HFF-Myc (cell line): ENCODE results near the gene PDE4C.

Source experiments
- DNase-seq: peaks from one replicate; pipeline ENCODE4 v3.0.0-alpha.2; 2011; ENCODE audit warnings: low read depth; ENCODE audit errors: extremely low read depth
- H3K4me3 ChIP-seq: replicated peaks from 2 replicates; pipeline ENCODE4 v1.5.1; 2011; ENCODE audit warnings: low read depth, mild to moderate bottlenecking, control low read depth, low read length
- TF ChIP-seq, protein P1 (sequence below): IDR thresholded peaks from 2 replicates; pipeline ENCODE4 v1.5.1; 2012; ENCODE audit warnings: mild to moderate bottlenecking, low read depth, low read length, control low read depth; ENCODE audit errors: missing control alignments

Gene PDE4C

DNA sequence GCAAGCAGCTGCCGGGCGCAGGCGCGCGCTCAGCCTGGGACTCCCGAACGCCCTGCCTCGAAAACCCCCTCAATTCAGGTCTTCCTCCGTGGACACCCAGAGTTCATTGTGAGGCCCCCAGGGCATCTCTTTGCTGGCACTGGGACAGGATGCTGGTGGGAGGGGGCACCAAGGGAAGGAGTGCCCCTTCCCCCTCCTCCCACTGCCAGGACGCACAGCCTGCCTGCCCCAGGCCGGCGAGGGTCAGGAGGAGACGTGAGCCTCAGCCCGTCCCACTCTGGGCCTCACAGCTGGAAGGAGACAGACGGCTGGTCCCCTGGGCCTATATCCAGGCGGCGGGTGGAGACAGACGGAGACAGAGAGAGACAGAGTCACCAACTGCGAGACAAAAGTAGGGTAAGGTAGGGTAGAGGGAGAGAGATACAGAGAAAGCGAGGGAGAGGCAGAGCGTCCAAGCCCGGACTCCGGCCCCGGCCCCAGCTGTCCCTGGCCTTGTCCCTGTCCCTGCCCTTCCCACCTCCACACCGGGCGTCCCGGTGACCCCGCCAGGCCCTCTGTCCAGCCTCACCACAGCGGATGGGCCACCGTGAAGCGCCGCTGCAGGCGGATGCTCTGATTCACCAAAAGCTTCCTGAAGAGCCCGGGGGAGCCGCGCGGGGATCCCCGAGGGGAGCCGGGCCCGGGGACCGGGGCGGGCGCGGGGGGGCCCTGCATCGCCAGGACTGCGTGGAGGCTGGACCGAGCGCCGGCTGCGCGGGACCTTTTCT, at the start of gene PDE4C:
TSS of gene PDE4C (minus strand) at position 737 of the 767 bp plus-strand sequence. CDS start at position 714, 23 bp downstream.
- TF ChIP-seq, protein P1, sequence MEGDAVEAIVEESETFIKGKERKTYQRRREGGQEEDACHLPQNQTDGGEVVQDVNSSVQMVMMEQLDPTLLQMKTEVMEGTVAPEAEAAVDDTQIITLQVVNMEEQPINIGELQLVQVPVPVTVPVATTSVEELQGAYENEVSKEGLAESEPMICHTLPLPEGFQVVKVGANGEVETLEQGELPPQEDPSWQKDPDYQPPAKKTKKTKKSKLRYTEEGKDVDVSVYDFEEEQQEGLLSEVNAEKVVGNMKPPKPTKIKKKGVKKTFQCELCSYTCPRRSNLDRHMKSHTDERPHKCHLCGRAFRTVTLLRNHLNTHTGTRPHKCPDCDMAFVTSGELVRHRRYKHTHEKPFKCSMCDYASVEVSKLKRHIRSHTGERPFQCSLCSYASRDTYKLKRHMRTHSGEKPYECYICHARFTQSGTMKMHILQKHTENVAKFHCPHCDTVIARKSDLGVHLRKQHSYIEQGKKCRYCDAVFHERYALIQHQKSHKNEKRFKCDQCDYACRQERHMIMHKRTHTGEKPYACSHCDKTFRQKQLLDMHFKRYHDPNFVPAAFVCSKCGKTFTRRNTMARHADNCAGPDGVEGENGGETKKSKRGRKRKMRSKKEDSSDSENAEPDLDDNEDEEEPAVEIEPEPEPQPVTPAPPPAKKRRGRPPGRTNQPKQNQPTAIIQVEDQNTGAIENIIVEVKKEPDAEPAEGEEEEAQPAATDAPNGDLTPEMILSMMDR: no peak
- DNase-seq: no peak
- H3K4me3 ChIP-seq: no peak within 1 kb of the TSS

DNA sequence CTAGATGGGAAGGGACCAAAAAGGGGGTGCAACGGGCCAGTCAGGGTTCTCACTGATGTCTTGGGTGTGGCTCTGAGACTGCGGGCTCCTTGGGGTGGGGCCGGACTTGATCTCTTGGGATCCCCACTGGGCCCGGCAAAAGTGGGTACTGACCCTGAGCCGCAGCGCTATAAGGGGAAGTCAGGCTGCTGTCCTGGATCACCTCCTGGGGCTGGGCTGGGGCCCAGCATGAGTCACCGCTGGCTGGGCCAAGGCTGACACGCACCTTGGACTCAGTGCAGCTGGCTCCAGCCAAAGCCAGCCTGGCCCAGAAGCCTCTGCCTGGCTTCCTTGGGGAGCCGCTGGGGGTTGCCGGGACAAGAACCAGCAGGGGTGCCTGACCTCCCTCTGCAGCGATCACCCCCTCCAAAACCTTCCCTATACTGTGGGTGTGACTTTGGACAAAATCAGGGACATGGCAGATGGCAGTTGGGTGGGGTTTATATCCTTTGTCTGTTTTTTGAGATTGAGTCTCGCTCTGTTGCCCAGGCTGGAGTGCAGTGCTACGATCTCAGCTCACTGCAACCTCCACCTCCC, 48.6 kb upstream of the PDE4C start:
- DNase-seq: no peak
- TF ChIP-seq, protein P1: no peak
- H3K4me3 ChIP-seq: no peak overlapping the region

DNA sequence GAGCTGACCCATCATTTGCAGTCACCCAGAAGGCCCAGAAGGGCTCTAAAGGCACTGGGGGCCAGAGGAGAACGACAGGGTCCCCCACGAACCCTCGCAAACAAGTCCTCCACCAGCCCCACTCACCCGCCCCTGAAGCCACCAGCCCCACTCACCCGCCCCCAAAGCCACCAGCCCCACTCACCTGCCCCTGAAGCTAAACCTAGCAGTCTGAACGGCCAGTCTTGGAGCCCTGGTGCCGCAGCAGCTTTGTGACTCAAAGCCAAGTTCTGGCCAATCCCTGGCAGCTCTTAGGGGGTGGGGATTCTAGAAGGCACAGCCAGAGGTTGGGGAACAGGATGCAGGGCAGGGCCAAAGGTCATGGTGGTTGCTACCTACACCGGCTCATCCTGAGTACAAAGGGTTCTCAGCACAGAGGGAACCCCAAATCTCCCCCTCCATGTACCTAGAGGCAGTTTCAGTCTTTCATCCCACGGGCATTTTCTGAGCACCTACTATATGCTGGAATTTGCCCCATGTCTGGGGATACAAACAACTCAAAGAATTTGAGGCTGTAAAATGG, 48.1 kb upstream of the PDE4C start, which contains the start of gene IQCN:
TSS of gene IQCN (minus strand) at position 234 of the 562 bp plus-strand sequence. CDS start 4,974 bp downstream, outside the sequence.
- TF ChIP-seq, protein P1: no peak
- H3K4me3 ChIP-seq: no peak within 1 kb of the TSS
- no peak for DNase-seq

DNA sequence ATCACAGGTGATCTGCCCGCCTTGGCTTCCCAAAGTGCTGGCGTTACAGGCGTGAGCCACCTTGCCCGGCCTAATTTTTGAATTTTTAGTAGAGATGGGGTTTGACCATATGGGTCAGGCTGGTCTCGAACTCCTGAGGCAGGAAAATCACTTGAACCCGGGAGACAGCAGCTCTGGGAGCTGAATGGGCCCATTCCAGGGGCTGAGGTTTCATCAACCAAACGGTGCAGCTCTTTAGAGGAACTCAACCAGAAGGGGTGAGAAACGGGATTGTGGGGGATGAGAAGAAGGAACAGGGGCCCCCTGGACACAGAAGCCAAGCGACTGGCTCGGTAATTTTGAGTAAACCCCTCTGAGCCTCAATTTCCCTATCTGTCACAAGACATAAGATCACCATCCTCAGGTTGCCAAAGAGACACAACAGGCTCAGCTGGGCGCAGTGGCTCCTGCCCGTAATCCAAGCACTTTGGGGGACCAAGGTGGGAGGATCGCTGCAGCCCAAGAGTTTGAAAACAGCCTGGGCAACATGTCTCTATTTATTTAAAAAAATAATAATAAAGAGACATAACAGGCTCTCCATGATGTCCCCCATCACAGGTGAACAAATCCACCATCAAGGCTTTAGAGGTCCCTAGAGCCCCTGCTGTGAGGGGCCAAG, 47.5 kb upstream of the PDE4C start:
- no peak for DNase-seq
- TF ChIP-seq, protein P1: no peak
- no peak overlapping the region for H3K4me3 ChIP-seq

DNA sequence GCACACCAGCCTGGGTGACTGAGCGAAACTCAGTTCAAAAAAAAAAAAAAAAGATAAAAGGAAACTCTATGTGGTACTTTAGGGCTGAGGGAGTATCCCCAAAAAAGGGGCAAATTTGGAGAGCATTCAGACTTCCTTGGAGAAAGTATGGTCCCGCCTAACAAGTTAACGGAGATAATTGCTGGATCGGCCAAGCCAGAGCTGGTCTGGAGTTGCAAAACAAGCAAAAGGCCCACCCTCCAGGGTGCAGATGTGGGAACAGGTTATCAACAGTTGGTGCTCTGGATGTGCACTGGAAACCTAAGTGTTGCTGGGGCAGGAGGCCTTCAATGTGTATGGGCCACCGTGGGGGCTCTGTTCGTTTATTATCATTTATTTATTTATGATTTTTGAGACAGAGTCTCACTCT, 45.2 kb upstream of the PDE4C start:
- DNase-seq: no peak
- H3K4me3 ChIP-seq: no peak overlapping the region
- TF ChIP-seq, protein P1: no peak

DNA sequence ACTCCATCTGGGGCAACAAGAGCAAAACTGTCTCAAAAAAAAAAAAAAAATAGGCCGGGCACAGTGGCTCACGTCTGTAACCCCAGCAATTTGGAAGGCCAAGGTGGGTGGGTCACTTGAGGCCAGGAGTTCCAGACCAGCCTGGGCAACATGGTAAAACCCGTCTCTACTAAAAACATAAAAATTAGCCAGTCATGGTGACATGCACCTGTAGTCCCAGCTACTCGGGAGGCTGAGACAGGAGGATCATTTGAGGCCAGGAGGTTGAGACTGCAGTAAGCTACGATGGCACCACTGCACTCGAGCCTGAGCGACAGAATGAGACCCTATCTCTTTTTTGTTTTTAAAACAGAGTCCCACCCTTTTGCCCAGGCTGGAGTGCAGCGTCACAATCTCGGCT, 44.1 kb upstream of the PDE4C start:
- no peak for DNase-seq
- TF ChIP-seq, protein P1: no peak
- no peak overlapping the region for H3K4me3 ChIP-seq
